Spleen (tissue), 7 donors: Measurements from ENCODE around the gene TUBA1C.

Experiments
- CTCF ChIP-seq, 11 experiments: fragments of 200-600 bp in 7 of 11; fragments of 450-650 bp in 4 of 11; sonication (generic) in 4 of 11; IDR thresholded peaks in 8 of 11; conservative IDR thresholded peaks in 3 of 11; 1 replicate in 7 of 11; 2 replicates in 4 of 11; pipeline versions ENCODE4 v1.4.0 to v1.8.0; 2016 to 2021; ENCODE audit warnings: antibody characterized with exemption in 11 of 11, inconsistent platforms in 4 of 11, mild to moderate bottlenecking in 1 of 11
- POLR2AphosphoS5 ChIP-seq, 3 donors: sonication (generic); formaldehyde crosslinking; IDR thresholded peaks; one replicate each; pipeline ENCODE4 v1.5.1; 2017; ENCODE audit warnings: antibody characterized with exemption in 3 of 3
- donor health status: DM: no; HTN: no; CAD: no; lungs with moderate emphysema.
- donor health status: DM: no; HTN: no; CAD: no.
- donor health status: DM: no; HTN: no; CAD: no.

DNA sequence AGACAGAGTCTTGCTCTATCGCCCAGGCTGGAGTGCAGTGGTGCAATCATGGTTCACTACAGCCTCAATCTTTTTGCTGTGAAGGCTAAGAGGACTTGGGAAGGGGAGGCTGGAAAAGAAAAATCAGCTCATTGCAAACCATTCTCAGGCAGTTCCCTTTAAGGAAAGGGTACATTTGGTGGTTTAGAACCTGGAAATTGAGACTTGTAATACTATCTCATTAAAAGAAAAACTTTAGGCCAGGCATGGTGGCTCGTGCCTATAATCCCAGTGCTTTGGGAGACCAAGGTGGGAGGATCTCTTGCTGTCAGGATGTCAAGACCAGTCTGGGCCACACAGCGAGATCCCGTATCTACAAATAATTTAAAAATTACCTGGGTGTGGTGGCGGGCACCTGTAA, 21.3 kb upstream of the TUBA1C start:
- TF ChIP-seq CTCF (IDR thresholded peaks at IDR 0.05 in 8 of 11, conservative IDR thresholded peaks at IDR 0.05 in 3 of 11) = no peak
- TF ChIP-seq POLR2AphosphoS5 (IDR thresholded peaks at IDR 0.05) = no peak
